Ammon's horn (tissue), 1 donor: ENCODE measurements around the gene NEMP2.

Experiments
- DNase-seq: peaks from one replicate; pipeline ENCODE4 v3.0.0-alpha.2; 2016; ENCODE audit warnings: low spot score

The NEMP2 gene

DNA sequence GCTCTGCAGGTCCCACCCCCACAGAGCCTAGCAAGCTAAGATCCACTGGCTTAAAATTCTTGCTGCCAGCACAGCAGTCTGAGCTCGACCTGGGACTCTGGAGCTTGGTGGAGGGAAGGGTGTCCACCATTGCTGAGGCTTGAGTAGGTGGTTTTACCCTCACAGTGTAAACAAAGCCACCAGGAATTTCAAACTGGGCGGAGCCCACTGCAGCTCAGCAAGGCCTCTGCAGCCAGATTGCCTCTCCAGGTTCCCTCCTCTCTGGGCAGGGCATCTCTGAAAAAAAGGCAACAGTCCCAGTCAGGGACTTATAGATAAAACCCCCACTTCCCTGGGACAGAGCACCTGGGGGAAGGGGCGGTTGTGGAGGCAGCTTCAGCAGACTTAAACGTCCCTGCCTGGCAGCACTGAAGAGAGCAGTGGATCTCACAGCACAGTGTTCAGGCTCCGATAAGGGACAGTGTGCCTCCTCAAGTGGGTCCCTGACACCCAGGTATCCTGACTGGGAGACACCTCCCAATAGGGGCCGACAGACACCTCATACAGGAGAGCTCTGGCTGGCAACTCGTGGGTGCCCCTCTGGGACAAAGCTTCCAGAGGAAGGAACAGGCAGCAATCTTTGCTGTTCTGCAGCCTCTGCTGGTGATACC is 20.0 kb upstream of the NEMP2 start:
- no peak for DNase-seq

DNA sequence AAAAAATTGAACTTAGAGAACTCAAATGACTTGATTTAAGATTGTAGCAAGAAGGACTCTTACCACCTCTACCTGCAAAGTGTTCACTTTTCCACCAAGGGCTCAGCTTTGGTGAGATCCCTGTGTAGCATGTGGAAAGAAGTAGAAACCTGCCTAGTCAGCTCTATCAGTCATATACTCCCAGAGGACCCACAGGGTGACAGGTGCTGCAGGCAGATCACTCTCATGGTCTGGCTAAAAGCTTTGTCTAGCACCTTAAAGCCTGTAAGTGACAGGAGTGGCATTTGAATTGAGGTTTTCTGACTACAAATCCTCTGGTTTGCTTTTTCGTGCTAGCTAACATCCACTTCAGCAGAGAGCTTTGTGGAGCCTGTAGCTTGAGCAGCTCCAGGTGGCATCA is 18.7 kb upstream of the NEMP2 start:
- no peak for DNase-seq

DNA sequence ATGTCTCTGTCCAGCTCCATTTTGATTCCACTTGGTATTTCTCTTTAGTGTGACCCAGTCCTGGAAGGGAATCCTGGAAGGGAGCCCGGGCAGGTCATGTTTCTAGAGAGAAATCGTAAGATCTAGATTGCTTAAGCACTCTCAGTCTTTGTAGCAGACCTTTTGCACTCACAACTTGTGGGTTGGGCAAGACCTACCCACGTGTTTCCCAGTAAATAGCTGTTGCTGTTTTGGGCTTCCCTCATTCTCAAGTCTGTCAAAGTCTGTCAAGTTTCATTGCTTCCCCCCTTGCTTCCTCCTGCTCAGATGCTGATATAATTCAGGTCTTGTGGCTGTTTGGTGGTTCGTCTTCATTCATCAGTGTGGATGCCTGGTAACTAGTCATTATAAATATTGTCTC is 17.4 kb upstream of the NEMP2 start:
- no peak for DNase-seq

DNA sequence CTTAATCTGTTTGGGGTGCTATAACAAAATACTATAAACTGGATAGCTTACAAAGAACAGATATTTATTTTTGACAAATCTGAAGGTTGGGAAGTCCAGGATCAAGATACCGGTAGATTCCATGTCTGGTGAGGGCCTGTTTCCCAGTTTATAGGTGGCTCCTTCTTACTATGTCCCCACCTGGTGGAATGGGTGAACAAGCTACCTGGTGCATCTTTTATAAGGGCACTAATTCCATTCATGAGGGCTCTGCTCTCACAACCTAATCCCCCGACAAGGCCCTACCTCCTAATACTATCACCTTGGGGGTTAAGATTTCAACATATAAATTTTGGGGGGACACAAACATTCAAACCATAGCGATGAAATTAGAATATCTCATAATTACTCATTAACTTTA is 15.6 kb upstream of the NEMP2 start:
- no peak for DNase-seq

DNA sequence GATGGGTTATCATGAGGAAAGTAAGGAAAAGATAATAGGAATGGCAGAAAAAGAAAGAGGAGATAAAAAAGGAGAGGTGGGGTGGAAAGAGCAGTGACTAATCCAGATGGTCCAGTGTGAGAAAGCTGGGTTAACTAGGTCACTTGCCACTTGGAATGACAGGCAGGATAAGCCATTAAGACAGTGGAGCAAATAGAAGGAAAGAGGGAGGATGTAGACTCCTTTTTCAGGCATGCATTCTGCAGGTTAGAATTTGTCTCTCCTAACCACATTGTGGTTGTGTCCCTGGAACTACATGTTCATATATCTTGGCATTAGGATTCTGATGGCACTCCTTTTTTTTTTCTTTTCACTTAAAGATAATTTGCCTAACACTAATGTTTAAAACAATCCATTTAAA is 13.4 kb upstream of the NEMP2 start:
- DNase-seq, result no peak

DNA sequence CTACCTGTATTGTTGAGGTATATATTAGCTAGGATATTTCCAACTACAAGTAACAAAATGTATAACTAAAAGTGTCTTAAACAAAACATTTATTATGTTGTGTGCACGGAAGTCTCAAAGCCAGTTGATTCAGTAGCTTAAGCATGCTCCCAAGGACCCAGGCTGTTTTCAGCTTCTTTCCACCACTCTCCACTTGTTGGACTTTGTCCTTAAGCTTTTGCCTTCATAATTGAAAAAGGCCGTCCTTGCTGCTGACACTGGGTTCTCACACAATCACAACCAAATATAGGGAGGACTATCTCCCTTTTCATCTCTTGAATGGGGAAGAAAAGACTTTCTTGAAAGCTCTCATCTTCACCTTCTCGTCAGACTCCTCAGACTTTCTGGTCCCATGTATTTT is 12.2 kb upstream of the NEMP2 start:
- no peak for DNase-seq

DNA sequence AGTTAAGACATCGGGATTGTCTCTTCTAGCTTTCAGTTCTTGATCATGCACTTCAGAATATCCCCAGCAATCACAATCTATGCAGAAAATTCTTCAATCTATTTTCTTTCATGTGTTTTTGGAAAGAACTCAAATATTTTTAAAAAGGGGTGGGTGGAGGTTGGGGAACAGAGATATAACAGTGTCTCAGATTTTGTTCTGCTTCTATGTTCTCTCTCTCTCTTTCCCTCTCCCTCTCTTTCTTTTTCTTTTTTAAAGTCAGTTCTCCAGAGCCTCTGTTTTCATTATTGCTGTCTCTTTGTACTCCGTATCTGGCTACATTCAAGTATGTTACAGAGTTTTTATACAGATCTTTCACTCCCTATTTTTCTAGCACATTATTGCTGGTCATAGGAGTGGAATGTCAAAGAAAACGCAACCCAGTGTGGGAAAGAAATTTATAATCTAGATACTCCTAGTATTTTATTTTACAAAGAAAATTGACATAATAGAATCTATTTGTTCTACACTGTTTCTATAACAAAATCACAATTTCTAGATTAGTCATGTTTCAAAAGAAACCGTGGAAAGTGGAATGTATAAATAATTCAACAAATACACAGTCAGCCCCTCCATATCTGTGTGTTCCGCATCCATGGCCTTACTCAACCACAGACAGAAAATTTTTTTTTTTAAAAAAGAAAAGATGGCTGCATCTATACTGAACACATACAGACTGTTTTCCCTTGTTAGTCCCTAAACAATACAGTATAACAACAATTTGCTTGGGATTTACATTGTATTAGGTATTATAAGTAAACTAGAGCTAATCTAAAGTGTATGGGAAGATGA is 11.2 kb upstream of the NEMP2 start:
- DNase-seq, result no peak

DNA sequence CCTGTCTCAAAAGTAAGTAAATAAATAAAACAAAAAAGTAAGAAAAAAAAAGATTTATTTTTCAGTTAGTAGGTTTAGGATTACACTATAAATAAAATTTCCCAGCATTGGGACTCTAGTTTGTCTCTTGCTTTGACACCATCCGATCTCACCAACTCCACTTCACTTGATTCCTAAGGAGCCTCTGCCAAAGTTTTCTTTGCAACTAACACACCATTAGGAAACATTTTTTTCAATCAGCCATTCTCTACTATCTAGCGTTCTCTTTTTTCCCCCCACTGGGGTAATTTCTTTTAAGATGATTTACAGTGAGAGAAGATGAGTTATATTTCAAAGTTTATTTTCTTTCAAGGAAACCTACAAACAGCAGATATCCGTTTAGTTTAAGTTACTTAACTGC is 10.6 kb upstream of the NEMP2 start:
- no peak for DNase-seq

DNA sequence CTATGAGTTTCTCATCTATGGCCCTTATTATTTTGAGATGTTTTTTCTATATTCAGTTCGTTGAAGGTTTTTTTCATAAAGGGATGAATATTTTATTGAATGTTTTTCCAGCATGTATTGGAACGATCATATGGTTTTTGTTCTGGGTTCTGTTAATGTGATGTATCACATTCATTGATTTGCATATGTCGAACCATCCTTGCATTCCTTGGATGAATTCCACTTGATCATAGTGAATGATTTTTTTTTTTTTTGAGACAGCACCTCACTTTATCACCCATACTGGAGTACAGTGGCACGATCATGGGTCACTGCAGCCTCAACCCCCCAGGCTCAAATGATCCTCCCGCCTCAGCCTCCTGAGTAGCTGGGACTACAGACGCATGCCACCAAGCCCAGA is 5.5 kb upstream of the NEMP2 start:
- no peak for DNase-seq

DNA sequence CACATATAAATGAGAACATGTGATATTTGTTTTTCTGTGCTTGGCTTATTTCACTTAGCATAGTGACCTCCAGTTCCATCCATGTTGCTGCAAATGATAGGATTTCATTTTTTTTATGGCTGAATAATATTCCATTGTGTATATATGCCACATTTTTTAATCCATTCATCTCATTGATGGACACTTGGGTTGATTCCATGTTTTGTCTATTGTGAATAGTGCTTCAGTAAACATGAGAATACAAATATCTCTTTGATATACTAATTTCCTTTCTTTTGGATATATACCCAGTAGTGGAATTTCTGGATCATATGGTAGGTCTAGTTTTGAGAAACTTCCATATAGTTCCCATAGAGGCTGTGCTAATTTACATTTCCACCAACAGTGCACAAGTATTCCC is 3.7 kb upstream of the NEMP2 start:
- DNase-seq, result no peak

DNA sequence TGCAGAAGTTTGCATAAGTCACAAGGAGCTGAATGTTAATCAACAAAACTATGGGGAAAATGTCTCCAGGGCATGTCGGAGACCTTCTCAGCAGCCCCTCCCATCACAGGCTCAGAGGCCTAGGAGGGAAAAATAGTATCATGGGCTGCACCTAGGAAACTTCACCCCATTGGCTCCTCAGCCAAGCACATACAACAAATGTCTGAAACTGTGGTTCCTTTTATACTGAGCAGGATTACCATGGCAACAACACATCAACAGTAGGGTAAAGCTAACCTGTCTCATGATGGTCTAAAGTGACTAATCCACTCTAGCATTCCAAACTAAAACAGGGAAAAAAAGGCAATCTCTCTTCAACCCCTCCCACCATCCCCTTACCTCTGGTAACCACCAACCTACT is 3.2 kb upstream of the NEMP2 start:
- DNase-seq, result no peak

DNA sequence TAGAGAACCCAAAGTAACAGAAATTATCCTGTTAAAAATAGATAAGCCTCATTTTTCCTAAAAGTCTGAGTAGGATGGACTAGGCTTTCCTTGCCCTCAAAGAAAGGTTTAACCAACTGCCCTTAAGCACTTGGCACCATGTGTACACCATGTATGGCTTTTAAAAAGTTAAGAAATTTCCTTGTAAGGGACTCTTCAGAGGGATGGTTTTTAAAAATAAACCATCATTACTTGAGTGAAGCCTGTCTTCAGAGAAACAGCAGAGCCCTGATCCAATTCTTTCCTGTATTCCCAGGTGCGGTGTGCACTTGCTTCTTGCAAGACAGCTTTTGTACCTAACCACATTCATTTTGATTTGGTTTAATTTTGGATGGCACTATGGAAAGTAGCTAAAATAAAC is 1.1 kb upstream of the NEMP2 start:
- no peak for DNase-seq

DNA sequence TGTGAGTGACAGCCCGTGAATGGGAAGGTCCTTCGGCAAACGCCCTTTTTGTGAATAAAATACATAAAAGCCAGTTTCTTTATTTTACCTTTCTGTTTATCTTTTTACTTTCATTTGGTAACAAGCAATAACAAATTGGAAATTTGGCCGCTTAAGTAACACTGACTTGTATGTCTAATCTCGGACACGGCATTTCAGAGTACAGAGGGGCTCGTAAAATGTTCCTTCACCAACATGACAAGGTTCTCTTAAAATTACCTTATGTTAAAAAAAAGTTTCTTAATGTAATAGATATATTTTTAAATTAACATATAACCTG is 558 bp upstream of the NEMP2 start:
- no peak for DNase-seq

DNA sequence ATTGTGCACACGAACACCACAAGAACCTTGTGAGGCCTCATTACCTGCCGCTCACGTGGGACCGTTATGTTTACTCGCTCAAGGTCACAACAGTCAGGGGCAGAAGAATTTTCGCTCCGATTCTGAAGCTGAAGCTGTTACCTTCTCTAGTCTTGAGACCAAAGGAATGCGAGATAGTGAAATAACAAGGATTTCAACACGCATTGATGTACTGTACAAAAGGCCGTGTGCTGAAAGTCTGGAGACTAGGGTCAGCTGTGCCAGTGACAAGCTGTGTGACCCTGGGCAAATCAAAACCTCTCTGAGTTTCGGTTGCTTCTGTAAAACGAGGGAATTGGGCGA is 583 bp downstream of the NEMP2 start:
- peak; percentile 35 for DNase-seq

DNA sequence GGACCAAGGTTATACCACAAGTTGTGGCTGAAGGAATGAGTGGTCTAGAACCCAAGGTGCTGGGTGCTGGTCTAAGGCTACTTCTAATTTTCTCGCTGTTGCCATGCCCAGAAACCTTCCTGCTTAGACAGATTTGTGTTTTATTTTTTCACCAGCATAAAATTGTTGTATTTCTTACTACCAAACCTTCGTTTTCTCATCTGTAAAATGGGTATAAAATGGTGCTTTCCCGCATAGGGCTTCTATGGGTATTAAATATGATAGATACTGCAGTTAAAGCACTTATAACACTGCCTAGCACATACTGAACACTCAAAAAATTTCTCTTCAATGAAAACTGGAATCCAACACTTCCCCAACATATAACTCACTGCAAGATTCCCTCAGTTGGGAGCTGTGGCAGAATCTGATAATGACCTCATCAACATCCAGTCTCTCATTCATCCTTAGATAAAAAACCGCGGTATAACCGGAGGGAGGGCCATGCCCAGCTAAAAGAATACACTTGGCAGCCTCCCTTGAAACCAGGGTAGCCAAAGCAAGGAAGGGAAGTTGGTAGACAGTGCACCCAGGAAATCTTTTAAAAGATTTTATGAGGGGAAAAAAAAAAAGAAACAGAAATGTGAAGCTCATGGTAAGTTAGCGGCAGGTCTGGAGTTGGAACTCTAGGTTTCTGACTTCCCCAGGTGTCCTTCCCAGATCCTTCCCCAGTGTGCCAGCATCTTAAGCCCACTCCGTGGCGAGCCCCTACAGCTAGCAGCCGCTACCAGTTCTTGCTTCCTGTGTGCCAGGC is 1.2 kb downstream of the NEMP2 start:
- no peak for DNase-seq

DNA sequence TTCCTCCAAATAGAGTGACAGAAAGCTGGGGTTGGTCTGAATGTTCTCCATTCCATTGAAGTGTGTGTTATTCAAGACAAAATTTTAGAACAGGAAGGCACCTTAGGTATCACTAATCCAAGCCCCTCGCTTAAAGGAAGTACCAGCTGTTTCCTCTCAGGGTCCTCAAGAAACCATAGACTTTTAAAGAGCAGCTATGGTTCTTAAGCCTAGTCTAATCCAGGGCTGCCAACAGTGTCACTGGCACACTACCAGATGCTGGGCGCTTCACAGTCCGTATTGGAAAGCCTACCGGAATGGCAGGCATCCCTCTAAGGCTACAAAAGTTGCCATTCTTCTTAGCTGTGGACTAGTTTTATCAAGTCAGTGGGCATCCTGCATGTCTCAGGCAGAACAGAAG is 1.9 kb downstream of the NEMP2 start:
- no peak for DNase-seq

DNA sequence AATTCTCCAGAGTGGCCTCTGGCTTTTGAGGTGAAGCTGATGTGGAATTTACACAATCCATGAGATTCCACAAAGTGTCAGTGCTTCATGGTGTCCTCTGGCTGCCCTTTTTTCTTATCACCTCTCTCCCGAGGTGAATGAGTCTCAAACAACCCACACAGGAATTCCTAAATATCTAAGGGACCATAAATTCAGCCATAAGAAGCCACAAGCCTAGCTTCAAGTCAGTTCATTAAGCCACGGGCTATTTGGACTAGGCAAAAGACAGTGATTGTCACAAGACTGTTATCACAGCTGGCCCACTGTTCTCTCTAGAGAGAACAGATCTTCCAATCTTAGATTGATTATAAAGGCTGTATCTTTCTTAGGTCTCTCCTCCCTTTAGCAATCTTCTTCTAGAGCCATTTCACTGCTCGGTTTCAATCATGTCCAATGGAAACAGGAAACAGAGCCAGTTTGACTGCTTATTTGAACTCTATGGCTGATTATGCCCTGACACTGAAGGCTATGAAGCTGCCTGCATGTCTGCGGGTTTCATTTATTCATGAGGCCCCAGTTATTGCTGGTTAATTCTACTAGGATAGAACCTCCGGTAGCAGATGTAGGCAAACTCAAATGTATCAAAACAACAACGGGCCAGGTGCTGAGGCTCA is 4.1 kb downstream of the NEMP2 start:
- DNase-seq, result no peak

DNA sequence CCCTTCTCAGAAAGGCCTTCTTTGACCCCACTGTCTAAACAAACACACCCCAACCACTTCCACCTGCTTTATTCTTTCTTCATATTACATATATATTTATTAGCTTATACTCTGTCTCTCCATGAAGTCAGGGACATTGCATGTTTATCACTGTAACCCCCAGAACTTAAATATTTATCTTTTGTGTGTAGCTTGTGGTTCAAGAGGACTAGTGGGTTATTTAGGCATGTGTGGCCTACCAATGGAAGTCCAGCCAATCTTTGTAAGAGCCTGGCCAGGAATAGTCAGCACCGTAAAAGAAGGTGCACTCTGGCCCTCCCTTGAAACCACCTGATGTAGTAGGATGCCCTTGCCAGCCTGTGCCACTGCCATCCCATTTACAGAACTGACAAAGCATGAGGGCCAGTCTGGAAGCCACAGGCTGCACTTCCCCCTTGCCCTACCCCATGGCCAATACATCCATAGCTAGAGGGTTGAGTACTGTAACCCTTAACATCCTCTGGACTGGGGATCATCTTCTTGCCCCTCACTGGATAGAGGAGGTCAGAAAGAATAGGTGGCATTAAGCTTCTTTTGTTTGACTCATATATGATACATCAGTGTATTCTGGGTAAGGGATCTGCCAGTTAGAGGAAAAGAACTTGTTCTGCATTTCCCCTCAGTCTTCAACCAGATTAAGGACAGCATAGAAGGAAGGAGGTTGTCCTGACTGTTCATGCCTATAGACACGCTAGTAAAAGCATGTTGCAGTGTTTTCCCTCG is 4.9 kb downstream of the NEMP2 start:
- no peak for DNase-seq

DNA sequence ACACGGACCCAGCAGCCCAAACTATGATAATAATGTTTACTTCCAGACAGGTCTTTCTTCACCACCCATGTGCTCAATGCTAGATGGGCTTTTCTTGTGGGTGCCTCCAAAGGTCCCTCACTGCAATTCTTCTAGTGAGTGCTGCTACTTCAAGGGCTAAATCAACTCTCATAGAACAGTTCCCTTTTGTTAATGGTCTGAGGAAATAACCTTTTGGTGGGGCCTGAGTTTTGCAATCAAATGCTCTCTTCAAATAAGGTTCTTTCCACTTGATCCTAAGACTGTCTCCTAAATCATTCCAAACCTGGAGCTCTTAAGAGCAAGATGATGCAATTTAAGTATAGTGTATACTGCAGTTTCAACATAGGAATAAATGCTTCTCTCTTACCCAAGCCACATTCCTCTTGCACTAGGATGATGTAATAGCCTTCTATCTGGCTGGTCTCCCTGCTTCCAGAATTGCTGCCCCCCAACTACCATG is 6.0 kb downstream of the NEMP2 start:
- no peak for DNase-seq

DNA sequence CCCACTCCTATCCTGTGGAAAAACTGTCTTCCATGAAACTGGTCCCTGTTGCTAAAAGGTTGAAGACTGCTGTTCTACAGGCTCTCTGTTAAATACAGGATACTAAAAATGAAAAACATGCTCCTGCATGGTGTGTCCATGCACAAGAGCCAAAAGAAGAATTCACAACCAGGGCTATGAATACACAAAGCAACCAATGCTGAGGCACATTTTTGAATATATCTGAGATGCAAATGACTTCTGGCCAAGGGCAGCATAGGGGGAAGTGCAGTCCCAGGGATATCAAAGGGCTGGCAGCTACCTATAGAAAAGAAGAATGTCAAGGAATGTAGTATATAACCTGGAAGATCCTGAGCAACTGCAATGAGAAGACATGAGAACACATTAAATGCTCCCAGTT is 6.6 kb downstream of the NEMP2 start:
- no peak for DNase-seq

DNA sequence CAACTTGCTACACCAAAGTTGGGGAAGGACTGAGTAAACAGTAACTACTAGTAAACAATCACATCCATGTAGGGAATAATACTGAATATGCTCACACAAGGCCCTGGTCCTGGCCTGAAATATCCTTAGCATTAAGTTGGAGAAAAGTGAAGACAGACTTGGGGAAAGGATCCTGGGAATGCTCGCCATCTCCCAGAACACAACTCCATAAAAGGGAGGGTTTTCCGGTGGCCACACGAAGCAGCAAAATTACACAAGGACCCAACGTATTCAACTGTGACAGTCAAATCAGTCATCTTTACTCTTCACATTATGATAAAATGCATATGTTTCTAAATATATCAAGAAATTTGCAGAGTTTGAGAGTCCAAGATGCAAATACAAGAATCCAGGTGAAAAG is 7.3 kb downstream of the NEMP2 start:
- no peak for DNase-seq
